Neural cell (in vitro differentiated cells): ENCODE results near the gene MILR1.

Experiments used
- POLR2AphosphoS5 ChIP-seq: IDR thresholded peaks from 2 replicates; pipeline ENCODE4 v1.6.1; 2012
- RAD21 ChIP-seq: fragments of 450-650 bp; conservative IDR thresholded peaks from 2 replicates; pipeline ENCODE4 v1.6.1; 2014; ENCODE audit warnings: antibody characterized with exemption, mild to moderate bottlenecking, moderate library complexity
- SMC3 ChIP-seq: fragments of 450-650 bp; conservative IDR thresholded peaks from 2 replicates; pipeline ENCODE4 v1.6.1; 2014; ENCODE audit warnings: antibody characterized with exemption, mild to moderate bottlenecking, moderate library complexity; ENCODE audit not compliant: poor library complexity
- TF ChIP-seq, protein P1 (sequence below): fragments of 450-650 bp; IDR thresholded peaks from 2 replicates; pipeline ENCODE4 v1.5.1; 2014; ENCODE audit warnings: antibody characterized with exemption, mild to moderate bottlenecking, moderate library complexity; ENCODE audit not compliant: poor library complexity, severe bottlenecking
- TF ChIP-seq, protein P2 (sequence below): IDR thresholded peaks from 2 replicates; pipeline ENCODE4 v1.6.1; 2012; ENCODE audit warnings: borderline replicate concordance

DNA sequence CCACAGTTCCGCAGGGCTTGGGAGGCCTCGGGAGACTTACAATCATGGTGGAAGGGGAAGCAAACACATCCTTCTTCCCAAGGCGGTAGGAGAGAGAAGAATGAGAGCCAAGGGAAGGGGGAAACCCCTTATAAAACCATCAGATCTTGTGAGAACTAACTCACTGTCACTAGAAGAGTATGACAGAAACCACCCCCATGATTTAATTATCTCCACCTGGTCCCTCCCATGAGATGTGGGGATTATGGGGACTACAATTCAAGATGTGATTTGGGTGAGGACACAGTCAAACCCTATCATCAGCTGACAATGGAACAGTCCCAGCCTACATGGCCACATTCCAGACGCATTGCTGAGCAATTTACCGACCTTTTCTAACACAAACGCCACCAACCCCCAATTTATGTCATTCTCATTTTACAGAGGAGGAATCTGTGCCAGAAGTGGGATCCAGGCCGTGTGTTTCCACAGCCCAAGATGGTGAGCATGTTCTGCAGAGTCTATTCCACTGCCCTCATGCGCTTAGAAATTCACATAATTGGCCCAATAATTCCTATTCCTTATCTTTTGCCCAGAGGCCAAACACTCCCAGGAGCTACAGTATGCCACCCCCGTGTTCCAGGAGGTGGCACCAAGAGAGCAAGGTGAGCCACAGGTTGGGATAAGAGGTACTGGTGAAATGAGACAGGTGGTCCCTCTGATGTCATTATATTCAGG lies 17.3 kb downstream of the MILR1 start:
- TF ChIP-seq, protein P1, sequence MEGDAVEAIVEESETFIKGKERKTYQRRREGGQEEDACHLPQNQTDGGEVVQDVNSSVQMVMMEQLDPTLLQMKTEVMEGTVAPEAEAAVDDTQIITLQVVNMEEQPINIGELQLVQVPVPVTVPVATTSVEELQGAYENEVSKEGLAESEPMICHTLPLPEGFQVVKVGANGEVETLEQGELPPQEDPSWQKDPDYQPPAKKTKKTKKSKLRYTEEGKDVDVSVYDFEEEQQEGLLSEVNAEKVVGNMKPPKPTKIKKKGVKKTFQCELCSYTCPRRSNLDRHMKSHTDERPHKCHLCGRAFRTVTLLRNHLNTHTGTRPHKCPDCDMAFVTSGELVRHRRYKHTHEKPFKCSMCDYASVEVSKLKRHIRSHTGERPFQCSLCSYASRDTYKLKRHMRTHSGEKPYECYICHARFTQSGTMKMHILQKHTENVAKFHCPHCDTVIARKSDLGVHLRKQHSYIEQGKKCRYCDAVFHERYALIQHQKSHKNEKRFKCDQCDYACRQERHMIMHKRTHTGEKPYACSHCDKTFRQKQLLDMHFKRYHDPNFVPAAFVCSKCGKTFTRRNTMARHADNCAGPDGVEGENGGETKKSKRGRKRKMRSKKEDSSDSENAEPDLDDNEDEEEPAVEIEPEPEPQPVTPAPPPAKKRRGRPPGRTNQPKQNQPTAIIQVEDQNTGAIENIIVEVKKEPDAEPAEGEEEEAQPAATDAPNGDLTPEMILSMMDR: no peak
- no peak for TF ChIP-seq SMC3
- TF ChIP-seq, protein P2, sequence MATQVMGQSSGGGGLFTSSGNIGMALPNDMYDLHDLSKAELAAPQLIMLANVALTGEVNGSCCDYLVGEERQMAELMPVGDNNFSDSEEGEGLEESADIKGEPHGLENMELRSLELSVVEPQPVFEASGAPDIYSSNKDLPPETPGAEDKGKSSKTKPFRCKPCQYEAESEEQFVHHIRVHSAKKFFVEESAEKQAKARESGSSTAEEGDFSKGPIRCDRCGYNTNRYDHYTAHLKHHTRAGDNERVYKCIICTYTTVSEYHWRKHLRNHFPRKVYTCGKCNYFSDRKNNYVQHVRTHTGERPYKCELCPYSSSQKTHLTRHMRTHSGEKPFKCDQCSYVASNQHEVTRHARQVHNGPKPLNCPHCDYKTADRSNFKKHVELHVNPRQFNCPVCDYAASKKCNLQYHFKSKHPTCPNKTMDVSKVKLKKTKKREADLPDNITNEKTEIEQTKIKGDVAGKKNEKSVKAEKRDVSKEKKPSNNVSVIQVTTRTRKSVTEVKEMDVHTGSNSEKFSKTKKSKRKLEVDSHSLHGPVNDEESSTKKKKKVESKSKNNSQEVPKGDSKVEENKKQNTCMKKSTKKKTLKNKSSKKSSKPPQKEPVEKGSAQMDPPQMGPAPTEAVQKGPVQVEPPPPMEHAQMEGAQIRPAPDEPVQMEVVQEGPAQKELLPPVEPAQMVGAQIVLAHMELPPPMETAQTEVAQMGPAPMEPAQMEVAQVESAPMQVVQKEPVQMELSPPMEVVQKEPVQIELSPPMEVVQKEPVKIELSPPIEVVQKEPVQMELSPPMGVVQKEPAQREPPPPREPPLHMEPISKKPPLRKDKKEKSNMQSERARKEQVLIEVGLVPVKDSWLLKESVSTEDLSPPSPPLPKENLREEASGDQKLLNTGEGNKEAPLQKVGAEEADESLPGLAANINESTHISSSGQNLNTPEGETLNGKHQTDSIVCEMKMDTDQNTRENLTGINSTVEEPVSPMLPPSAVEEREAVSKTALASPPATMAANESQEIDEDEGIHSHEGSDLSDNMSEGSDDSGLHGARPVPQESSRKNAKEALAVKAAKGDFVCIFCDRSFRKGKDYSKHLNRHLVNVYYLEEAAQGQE: no peak
- TF ChIP-seq POLR2AphosphoS5: no peak
- no peak for TF ChIP-seq RAD21
